OCI-LY1 (cell line): ENCODE data around the gene GABRA6.

Experiments
- H2AFZ ChIP-seq: fragments of 200-600 bp; sonication (generic), shearing (Covaris generic); 2 replicates; pipeline ENCODE4 v1.6.0; 2014; ENCODE audit warnings: antibody characterized with exemption, mild to moderate bottlenecking, low read length
- H3F3A ChIP-seq: fragments of 200-600 bp; sonication (generic), shearing (Covaris generic); 2 replicates; pipeline ENCODE4 v1.6.0; 2014; ENCODE audit warnings: mild to moderate bottlenecking, antibody characterized with exemption, low read length, moderate library complexity; ENCODE audit not compliant: insufficient read depth
- H3K27ac ChIP-seq: fragments of 200-600 bp; sonication (generic); 2 replicates; pipeline ENCODE4 v1.5.1; 2014; ENCODE audit warnings: low read length, mixed run types, mild to moderate bottlenecking, low read depth; ENCODE audit not compliant: poor library complexity, severe bottlenecking
- H3K27me3 ChIP-seq: fragments of 200-600 bp; sonication (generic); 2 replicates; pipeline ENCODE4 v1.6.0; 2014; ENCODE audit warnings: antibody characterized with exemption, mild to moderate bottlenecking, low read length, moderate library complexity; ENCODE audit not compliant: insufficient read depth
- H3K36me3 ChIP-seq: fragments of 200-600 bp; sonication (generic); 2 replicates; pipeline ENCODE4 v1.6.1; 2014; ENCODE audit warnings: mild to moderate bottlenecking, antibody characterized with exemption, low read length, moderate library complexity, mixed read lengths; ENCODE audit not compliant: insufficient read depth
- H3K4me1 ChIP-seq: fragments of 200-600 bp; sonication (generic); 2 replicates; pipeline ENCODE4 v1.5.1; 2014; ENCODE audit warnings: mild to moderate bottlenecking, low read length, moderate library complexity; ENCODE audit not compliant: insufficient read depth, severe bottlenecking
- H3K4me2 ChIP-seq: fragments of 200-600 bp; sonication (generic), shearing (Covaris generic); 2 replicates; pipeline ENCODE4 v1.6.1; 2014; ENCODE audit warnings: low read length
- H3K4me3 ChIP-seq: fragments of 200-600 bp; sonication (generic); 2 replicates; pipeline ENCODE4 v1.5.1; 2014; ENCODE audit warnings: low read length, low read depth, mild to moderate bottlenecking, mixed read lengths; ENCODE audit not compliant: poor library complexity, severe bottlenecking
- H3K79me2 ChIP-seq: fragments of 200-600 bp; shearing (Covaris generic); 2 replicates; pipeline ENCODE4 v1.6.1; 2016; ENCODE audit warnings: mixed run types, low read length, mixed read lengths; ENCODE audit not compliant: insufficient read depth
- H3K9ac ChIP-seq: fragments of 200-600 bp; sonication (generic), shearing (Covaris generic); 2 replicates; pipeline ENCODE4 v1.6.1; 2014; ENCODE audit warnings: mild to moderate bottlenecking, low read length, mixed read lengths
- H3K9me2 ChIP-seq: fragments of 200-600 bp; sonication (generic), shearing (Covaris generic); 2 replicates; pipeline ENCODE4 v1.6.1; 2014; ENCODE audit warnings: low read depth, mild to moderate bottlenecking, low read length, mixed read lengths
- H3K9me3 ChIP-seq: fragments of 200-600 bp; shearing (Covaris generic); 2 replicates; pipeline ENCODE4 v1.6.1; 2014; ENCODE audit warnings: low read length, mixed read lengths
- H4K20me1 ChIP-seq: fragments of 200-600 bp; sonication (generic), shearing (Covaris generic); 2 replicates; pipeline ENCODE4 v1.6.0; 2016; ENCODE audit warnings: mild to moderate bottlenecking, low read length; ENCODE audit not compliant: insufficient read depth
- CTCF ChIP-seq: fragments of 200-600 bp; sonication (generic), shearing (Covaris generic); IDR thresholded peaks from 2 replicates; pipeline ENCODE4 v1.5.1; 2017; ENCODE audit warnings: mild to moderate bottlenecking, antibody characterized with exemption, low read length, moderate library complexity, mixed read lengths
- EZH2 ChIP-seq: fragments of 200-600 bp; sonication (generic), shearing (Covaris generic); IDR thresholded peaks from 2 replicates; pipeline ENCODE4 v1.8.0; 2017; ENCODE audit warnings: borderline replicate concordance, mixed run types, mild to moderate bottlenecking, antibody characterized with exemption, low read length, moderate library complexity, mixed read lengths

Gene GABRA6

GRCh38 chr5:161687316-161687715, 1.8 kb downstream of the GABRA6 start:
- Histone ChIP-seq H3K9ac (no peak overlapping the region), H3F3A (no peaks in the 10 kb centered on the region), H3K4me2 (no peak overlapping the region), H3K27me3 (no peaks in the 10 kb centered on the region), H3K79me2 (no peaks in the 10 kb centered on the region), H4K20me1 (no peaks in the 10 kb centered on the region), H3K9me2 (no peaks in the 10 kb centered on the region), H3K4me3 (no peak overlapping the region), H3K27ac (no peak overlapping the region), H3K9me3 (no peaks in the 10 kb centered on the region), H3K36me3 (no peaks in the 10 kb centered on the region), H3K4me1 (no peaks in the 10 kb centered on the region), H2AFZ (no peak overlapping the region)
- TF ChIP-seq EZH2 (no peak), CTCF (no peak)

- Histone ChIP-seq H3K36me3 (no peaks in the 10 kb centered on the region), H3K4me2 (no peak overlapping the region), H3F3A (no peaks in the 10 kb centered on the region), H3K79me2 (no peaks in the 10 kb centered on the region), H3K9ac (no peak overlapping the region), H3K9me3 (no peaks in the 10 kb centered on the region), H2AFZ (no peak overlapping the region), H3K27ac (no peak overlapping the region), H4K20me1 (no peaks in the 10 kb centered on the region), H3K4me1 (no peaks in the 10 kb centered on the region), H3K27me3 (no peaks in the 10 kb centered on the region), H3K4me3 (no peak overlapping the region), H3K9me2 (no peaks in the 10 kb centered on the region)
- TF ChIP-seq EZH2 = no peak
- no peak for TF ChIP-seq CTCF
Measured at GRCh38 chr5:161691911-161692310, 6.4 kb downstream of the GABRA6 start.

- Histone ChIP-seq H3K36me3 (no peaks in the 10 kb centered on the region), H3K9ac (no peak overlapping the region), H2AFZ (no peak overlapping the region), H3K79me2 (no peaks in the 10 kb centered on the region), H3K9me2 (no peaks in the 10 kb centered on the region), H3K4me1 (no peaks in the 10 kb centered on the region), H3K27ac (no peak overlapping the region), H3F3A (no peaks in the 10 kb centered on the region), H3K4me2 (no peak overlapping the region), H3K4me3 (no peak overlapping the region), H3K27me3 (no peaks in the 10 kb centered on the region), H4K20me1 (no peaks in the 10 kb centered on the region), H3K9me3 (no peaks in the 10 kb centered on the region)
- no peak for TF ChIP-seq EZH2
- TF ChIP-seq CTCF = no peak
Measured at GRCh38 chr5:161697001-161697400, 11.5 kb downstream of the GABRA6 start.
